ENCODE results near the gene NDN.

GRCh38 chr15:23736033-23736673 lies 49.0 kb upstream of the NDN start:
- TF ChIP-seq CTCF (IDR thresholded peaks at IDR 0.05) (no peak), POLR2A (IDR thresholded peaks at IDR 0.05) (no peak)

Data from lower leg skin (tissue), 3 donors.